HG02840 (cell line): ENCODE data around the gene VWA5B2.

Source experiments
- ATAC-seq: cut with Tn5 transposase; IDR thresholded peaks from one replicate; pipeline ENCODE4 v1.9.1; 2021; ENCODE audit warnings: mild to moderate bottlenecking, moderate library complexity, moderate number of reproducible peaks; ENCODE audit not compliant: unreplicated experiment, low FRiP score

VWA5B2 gene

DNA sequence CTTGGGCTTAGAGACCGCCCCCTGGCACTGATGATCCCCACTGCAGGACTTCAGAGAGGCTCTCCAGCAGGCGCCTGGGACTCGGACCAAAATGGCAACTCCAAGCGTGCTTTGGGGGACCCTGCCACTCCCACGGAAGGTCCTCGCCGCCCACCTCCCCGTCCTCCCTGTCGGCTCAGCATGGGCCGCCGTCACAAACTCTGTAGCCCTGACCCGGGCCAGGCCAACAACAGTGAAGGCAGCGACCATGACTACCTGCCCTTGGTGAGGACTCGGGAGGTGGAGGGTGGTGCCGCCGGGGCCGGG, 11.7 kb downstream of the VWA5B2 start:
- ATAC-seq = no peak

- ATAC-seq = no peak
These were observed 12.3 kb downstream of the VWA5B2 start for GRCh38 chr3:184241447-184242296.

GRCh38 chr3:184242297-184242685, 12.9 kb downstream of the VWA5B2 start:
- ATAC-seq = no peak

GRCh38 chr3:184248454-184249411, 19.3 kb downstream of the VWA5B2 start, which contains the start of gene ALG3:
Gene ALG3, minus strand, starts transcription at chr3:184248962. Its CDS starts 22 bp downstream, at chr3:184248940.
- ATAC-seq = peak; percentile 61

- ATAC-seq = peak; percentile 86
These were observed 20.2 kb downstream of the VWA5B2 start, which contains the start of gene EEF1AKMT4 for GRCh38 chr3:184249412-184250166. Gene EEF1AKMT4, plus strand, starts transcription at chr3:184249672. Its CDS starts 23 bp downstream, at chr3:184249695.

- peak; percentile 60 for ATAC-seq
These were observed 20.9 kb downstream of the VWA5B2 start for GRCh38 chr3:184250167-184250828.

GRCh38 chr3:184255291-184256039, 26.1 kb downstream of the VWA5B2 start:
- no peak for ATAC-seq

GRCh38 chr3:184257083-184257915, 27.9 kb downstream of the VWA5B2 start:
- ATAC-seq = no peak

GRCh38 chr3:184258926-184259325, 29.5 kb downstream of the VWA5B2 start:
- no peak for ATAC-seq

DNA sequence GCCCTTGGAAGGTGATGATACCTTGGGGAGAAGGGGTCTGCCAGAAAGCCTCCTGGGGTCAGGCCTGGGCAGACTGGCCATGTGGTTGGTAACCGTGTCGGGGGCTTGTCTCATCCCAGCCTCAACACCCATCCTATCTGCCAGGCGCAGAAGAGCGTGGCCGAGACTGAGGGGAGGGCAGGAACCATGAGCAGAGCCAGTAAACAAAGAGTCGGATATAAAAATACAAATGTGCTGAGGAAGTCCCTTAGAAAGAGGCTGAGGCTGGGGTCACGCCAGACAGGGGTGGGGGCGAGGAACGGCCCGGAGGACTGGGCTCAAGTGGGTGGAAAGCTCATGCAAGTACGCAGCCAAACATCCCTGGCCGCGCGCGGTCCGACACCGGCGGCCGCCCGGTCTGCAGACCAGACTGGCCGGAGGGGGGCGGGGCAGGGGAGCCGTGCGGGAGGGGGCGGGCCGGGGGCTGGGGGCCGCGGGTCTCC, 30.1 kb downstream of the VWA5B2 start:
- ATAC-seq = no peak

GRCh38 chr3:184259878-184260723, 30.7 kb downstream of the VWA5B2 start:
- ATAC-seq = no peak

DNA sequence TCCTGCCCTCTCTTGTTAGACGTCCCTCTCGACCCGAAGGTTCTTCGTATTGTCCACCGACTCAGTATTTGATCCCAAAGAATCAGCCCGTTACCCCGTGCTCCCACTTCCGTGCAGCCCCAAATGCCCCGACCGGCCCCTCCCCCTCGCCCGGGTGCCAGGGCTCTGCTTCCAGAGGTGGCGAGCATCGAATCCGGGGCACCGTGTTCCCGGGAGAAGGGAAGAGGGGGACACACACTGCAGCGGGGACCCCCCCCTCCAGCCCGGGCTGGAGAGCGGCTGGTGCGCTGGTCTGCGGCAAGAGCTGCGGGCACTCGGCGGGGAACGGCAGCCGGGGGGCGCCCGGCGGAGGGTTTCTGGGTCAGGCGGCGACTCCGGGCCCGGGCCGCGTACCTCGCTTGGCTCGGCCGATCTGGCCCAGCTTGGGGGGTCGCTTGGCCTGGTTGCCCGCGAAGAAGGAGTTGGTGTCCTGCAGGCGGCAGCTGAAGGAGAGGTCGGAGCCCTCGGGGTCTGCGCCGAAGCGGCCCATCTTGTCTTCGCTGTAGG, 31.4 kb downstream of the VWA5B2 start:
- ATAC-seq = no peak

- no peak for ATAC-seq
These were observed 32.0 kb downstream of the VWA5B2 start, which contains the start of gene CAMK2N2 for GRCh38 chr3:184261270-184261853. Gene CAMK2N2, minus strand, starts transcription at chr3:184261553. Its CDS starts 268 bp downstream, at chr3:184261285.

DNA sequence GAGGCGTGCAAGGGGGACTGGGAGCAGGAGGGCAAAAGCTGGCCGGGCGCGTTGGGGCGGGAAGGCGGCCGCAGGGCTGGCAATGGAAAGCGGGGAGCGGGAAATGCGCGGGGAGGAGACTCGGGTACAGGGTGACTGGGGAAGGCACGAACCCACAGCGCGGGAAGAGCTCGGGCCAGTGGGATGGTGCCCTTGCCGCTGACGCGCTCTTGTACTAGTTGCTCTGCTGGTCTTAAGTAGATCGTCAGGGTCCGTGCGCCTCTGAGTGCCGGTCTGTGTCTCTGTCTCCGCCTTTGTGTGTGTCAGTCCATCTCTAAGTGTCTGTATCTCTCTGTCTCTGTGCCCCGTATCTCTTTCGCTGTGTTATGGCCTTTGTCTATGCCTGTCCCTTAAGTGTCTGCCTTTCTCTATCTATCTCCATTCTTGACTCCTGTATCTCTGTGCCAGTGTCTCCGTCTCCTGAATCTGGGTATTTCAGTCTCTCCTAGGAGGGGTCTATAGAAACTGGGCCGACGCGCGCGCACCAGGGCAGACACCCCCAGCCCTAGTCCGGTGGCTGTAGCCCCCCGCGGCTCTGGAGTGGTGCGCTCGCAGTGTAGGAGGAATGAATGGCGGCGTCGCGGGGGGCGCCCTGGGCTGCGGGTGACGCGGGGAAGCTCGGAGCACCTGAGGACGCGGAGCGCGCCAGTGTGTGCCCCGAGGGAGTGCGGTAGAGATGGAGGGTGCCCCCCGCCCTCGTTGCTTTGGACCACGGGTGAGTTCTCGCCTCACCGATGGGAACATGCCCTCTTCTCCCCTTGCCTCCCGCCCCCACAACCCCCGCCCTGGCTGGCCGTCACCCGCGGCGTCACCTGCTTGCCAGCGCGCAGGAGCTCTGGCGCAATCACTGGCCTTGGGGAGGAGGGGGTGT, 32.7 kb downstream of the VWA5B2 start:
- no peak for ATAC-seq

DNA sequence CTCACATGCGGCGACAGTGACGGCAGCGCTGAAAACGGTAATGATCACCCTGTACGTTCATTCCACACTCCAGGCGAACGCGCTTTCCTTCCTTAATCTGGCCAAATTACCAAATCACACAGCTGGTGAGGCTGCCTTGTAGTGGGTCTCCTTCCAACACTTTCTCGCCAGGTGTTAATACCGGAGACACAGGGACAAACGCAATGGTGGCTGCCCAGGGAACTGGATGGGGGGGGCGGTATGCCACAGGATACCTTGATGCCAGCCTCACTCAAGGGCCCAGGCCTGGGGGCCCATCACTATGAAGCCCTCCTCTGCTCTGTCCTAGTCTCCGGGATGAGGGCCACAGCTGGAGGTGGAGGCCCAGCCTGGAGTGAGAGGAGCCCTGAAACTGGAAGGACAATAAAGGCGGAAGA, 33.4 kb downstream of the VWA5B2 start:
- ATAC-seq = no peak
